SW480 (cell line): ENCODE data around the gene SOX6.

Experiments used
- DNase-seq: peaks from one replicate; pipeline ENCODE4 v3.0.0-alpha.2; 2016; ENCODE audit warnings: low spot score

SOX6 gene

DNA sequence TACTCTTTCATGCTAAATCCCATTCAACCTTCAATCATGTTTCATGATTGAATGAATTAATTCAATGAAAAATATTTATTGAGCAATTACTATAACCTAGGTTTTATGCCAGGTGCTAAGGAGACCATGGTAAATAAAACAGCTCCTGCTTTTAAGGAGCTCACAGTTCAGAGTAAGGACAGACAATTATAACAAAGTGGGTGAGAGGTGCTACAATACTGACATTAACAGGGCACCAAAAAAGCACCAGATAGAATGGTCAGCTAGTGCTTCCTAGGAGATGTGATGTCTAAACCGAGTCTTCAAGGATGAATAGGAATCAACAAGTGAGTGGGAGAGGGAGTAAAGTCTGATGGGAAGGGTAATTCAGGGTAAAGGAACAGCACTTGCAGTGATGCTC lies 366.7 kb downstream of the SOX6 start:
- no peak for DNase-seq

DNA sequence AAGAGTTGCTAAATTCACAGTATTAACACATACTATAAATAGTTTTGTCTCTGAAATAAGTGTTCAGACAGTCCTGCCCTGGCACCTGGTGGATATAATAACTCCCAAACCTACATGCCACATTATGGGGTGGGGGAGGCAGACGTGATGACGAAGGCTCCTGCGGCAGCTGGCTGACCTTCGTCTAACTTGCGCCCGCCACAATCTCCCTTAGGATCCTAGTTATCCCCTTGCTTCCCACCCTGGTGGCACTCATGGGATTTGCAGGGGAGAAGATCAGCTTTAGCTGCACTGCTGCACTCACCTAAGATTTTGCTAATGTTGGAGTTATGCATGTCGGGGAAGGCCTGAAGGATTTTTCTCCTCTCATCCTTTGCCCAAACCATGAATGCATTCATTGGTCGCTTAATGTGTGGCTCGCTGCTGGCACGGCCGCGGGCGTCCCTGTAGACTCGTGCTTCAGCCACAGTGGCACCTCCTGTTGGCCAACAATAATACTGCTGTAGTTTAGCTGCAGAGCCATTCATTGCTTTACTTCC lies 367.6 kb downstream of the SOX6 start:
- DNase-seq, result no peak

DNA sequence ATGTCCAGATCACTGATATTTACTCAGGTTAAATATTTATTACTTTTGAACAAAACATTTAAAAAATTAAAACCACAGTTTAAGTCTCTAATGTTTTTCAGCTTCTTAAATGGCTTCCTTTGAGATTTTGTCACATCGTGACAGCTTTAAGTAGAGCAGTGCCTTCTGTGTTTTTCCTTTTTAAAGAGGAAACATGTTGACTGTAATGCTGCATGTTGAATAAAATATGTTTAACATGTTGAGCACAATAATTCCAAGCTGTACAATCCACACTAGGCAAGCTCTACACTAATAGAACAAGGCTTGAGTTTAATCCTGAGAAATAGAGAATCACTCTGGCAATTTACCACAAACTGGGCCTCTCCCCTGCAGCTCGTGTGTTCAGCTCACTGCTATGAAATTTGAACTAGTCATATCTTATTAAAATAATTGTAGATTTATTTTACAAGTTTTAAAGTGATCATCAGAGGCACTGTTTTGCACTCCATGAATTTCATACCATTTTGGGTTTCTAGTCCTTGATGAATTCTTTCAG lies 368.3 kb downstream of the SOX6 start:
- DNase-seq, result no peak

GRCh38 chr11:15987046-15987445 lies 369.3 kb downstream of the SOX6 start:
- no peak for DNase-seq

- no peak for DNase-seq
These were observed 370.5 kb downstream of the SOX6 start for GRCh38 chr11:15985860-15986139.

DNA sequence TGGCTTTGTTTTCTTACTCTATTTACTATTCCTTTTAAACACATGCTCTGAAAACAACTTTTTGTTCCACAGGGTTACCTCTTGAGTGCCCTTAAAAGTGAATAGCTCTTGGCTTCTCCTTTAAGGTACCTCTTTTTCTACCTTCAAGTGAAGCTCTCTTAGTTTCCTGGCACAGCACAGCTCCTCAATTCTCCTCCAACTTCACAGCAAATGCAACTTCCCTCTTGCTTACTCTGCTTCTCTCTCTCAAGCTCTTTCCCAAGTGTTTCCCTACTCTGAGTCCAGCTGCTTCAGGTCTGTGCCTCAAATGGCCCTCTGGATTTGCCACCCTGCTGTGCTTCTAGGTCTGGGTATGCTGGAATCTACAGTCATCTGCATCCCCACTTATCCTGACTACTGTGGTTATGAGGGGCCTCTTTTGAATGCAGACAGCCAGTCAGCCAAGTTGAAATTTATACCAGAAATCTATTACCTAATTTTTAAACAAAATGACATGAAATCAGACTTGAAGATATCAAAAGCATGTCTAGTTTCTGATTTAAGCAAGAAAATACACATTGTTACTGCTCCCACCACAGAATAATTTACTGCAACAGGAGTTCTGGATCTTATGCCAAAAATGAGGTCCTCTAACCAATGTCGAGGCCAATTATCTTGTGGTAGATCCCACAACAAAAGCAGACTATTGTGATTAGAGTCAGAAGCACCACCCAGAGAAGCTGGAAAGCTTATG lies 371.1 kb downstream of the SOX6 start:
- no peak for DNase-seq

DNA sequence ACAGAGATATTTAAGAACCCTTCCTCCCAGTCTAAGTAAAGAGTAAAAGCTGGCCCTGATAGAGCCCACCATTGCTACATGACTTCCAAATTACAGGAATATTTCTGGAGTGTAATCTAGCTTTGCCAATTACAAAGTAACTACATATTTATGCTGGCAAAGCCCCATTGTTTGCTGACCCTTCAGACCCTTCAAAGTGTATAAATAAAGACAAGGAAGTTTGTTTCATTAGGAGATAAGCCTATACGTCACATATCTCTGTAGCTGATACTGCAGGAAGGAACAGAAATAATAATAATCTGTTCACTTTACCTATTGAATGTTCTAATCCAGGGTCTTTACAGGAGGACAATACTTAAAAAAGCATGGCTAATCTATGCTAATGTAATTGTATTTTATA lies 375.1 kb downstream of the SOX6 start:
- no peak for DNase-seq

DNA sequence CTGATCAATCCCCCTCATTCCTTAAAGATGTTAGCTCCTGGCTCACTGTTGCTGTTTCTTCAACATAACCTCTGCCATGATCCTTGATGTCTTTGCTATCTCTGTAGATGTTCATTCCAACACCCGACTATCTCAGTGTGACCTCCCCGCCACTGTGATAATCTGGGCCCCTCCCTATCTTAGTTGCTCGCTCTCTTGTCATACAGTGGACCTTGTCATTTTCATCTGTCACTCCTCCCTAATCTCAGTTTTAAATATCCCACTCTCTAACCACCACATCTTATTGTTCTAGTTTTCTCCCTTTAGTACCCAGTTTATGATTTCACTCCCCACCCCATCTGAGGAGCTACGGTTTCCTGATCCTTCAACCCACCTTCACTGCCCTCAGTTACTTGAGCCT lies 379.2 kb downstream of the SOX6 start:
- DNase-seq, result no peak

GRCh38 chr11:15976433-15977045 lies 379.8 kb downstream of the SOX6 start:
- no peak for DNase-seq

GRCh38 chr11:15975742-15976141 lies 380.6 kb downstream of the SOX6 start:
- DNase-seq, result no peak

DNA sequence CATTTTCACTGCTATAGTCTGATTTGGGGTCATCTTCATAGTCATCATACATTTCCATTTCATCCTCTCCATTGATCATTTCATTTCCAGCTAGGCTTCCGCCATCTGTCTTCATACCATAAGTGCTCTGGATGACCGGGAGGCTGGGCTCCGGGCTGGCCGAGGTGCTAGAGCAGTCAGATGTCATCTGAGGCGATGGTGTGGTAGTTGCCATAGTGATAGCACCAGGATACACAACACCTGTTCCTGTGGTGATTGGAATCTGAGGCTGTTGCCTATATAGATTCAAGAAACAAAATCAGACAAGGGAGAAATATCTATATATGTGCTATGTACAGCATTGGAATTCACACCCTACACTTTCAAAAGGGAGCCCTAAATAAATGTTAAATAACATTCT lies 383.5 kb downstream of the SOX6 start:
- no peak for DNase-seq

DNA sequence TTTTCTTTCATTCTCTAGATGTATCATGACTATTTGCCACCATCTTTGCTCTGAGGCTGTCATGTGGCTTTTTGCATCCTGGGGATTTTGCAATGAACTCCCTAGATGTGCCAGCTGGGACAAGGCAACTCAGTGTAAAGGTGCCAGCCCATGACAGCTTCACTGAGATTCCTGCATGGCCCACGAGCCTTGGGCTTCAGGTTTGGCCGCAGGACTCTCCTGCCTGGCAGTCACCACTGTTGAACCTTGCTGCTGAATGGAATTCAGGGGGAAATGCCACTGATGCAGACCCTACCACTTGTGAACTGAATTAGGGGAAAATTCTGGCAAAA lies 385.2 kb downstream of the SOX6 start:
- DNase-seq, result no peak

- DNase-seq, result no peak
These were observed 385.7 kb downstream of the SOX6 start for GRCh38 chr11:15970506-15971214.

GRCh38 chr11:15969701-15970329 lies 386.5 kb downstream of the SOX6 start:
- DNase-seq, result no peak

GRCh38 chr11:15969281-15969680 lies 387.1 kb downstream of the SOX6 start:
- DNase-seq, result peak; percentile 55

- DNase-seq, result no peak
These were observed 387.8 kb downstream of the SOX6 start for GRCh38 chr11:15968461-15969130.

DNA sequence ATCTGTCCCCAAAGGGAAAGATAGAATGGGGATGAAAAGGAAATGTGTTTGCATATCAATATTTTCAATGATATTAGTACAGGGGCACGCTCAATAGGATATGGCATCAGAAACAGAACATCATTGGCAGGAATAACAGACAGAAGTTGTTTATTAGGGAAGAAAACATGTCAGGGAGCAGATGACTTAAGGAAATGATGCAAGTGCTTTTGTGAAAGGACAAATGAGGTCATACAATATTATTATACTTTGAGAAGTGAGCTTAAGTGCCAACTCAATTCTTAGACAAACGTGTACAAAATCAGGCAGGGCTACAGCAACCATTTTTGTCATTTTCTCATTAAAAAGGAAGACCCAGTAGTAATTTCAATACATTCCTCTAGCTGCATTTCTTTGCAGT lies 388.4 kb downstream of the SOX6 start:
- no peak for DNase-seq

DNA sequence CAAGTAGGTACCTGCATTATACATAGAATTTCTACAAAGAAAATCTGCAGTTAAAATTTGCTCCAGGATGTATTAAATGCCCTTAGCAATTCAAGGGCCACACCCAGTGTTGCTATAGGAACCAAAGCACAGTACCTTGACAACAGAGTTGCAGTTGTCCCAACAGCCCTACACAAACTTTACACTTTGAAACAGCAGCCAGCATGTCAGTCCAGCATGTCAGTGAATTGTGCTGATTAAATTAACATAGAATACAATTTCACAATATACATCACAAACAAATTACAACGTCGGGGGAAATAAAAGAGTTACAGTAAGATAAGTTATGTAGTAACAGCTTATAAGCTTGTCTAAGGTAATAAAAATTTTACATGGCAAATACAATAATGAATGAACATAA lies 389.2 kb downstream of the SOX6 start:
- peak; percentile 71 for DNase-seq

DNA sequence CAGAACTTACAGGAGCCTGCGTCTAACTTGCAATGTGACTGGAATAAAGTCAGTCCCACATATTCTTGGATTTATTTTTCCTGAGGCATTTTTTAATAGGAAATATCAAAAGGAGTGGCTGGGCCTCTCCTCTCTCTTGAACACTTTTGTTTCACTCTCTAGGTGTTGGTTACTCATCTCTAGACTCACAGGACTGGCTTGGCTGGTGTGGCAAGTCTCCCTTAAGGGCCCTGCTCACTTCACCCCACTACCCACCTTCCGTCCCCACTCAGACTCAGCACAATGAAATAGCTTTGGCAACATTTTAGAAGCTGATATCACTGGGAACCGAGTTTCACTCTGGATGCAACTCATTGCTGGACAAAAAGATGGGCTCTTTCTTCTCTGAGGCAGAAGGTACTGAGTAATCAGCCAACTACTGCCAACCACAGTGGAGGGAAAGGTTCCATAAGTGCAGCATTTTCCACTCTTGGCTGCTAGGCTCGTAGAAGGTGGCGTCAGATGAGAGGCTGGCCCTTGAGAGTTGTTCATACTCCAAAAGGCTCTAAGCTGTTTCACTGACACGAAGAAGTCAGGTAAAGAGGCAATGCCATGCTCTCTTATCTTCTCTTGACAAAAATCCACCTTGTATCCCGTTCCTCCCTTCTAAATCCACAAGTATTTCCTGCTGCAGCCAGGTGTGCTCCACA lies 390.6 kb downstream of the SOX6 start:
- no peak for DNase-seq

GRCh38 chr11:15963266-15963665 lies 393.1 kb downstream of the SOX6 start:
- no peak for DNase-seq

DNA sequence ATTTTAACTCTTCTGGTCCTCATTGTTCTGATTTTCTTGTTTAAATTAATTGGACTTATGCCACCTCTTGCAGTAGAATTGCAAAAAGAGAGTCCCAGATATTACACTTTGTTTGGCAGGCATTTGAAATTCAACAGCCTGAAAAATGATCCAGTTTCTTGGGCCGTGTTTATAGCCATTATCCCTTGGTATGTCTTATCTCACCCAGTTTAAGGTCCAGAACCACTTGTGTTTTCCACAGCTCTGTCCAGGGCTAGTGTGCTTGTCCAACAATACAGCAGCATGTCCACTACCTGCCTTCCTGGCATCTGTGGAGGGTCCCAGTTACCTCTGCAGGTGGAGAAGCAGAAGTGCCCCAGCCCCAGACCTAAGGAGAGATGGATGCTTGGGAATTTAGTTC lies 397.4 kb downstream of the SOX6 start:
- DNase-seq, result no peak

GRCh38 chr11:15957234-15957633 lies 399.1 kb downstream of the SOX6 start:
- DNase-seq, result no peak
